ENCODE measurements around the gene FLCN.

FLCN gene

GRCh38 chr17:17235212-17236174 is 1.5 kb downstream of the FLCN start:
- H3K27me3 ChIP-seq: no peaks in the 10 kb centered on the region
- TF ChIP-seq, protein P1, sequence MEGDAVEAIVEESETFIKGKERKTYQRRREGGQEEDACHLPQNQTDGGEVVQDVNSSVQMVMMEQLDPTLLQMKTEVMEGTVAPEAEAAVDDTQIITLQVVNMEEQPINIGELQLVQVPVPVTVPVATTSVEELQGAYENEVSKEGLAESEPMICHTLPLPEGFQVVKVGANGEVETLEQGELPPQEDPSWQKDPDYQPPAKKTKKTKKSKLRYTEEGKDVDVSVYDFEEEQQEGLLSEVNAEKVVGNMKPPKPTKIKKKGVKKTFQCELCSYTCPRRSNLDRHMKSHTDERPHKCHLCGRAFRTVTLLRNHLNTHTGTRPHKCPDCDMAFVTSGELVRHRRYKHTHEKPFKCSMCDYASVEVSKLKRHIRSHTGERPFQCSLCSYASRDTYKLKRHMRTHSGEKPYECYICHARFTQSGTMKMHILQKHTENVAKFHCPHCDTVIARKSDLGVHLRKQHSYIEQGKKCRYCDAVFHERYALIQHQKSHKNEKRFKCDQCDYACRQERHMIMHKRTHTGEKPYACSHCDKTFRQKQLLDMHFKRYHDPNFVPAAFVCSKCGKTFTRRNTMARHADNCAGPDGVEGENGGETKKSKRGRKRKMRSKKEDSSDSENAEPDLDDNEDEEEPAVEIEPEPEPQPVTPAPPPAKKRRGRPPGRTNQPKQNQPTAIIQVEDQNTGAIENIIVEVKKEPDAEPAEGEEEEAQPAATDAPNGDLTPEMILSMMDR (IDR thresholded peaks at IDR 0.05): no peak

GRCh38 chr17:17232303-17232621 is 4.7 kb downstream of the FLCN start:
- no peaks in the 10 kb centered on the region for H3K9me3 ChIP-seq
- H3K27ac ChIP-seq: no peak overlapping the region
- H3K4me3 ChIP-seq (ENCODE audit: low read depth in 1 of 2, low read length in 1 of 2): no peak overlapping the region
- H3K36me3 ChIP-seq: peaks cover 53% of the 10 kb centered on the region
- TF ChIP-seq, protein P1 (IDR thresholded peaks at IDR 0.05): no peak
- H3K4me1 ChIP-seq (ENCODE audit: control insufficient read depth in 1 of 2, insufficient read depth in 1 of 2, low read depth in 1 of 2, low read length in 1 of 2): peaks cover 13 to 15% of the 10 kb centered on the region in 2 experiments
- no peaks in the 10 kb centered on the region for H3K27me3 ChIP-seq

More at GRCh38 chr17:17235212-17236174, 1.5 kb downstream of the FLCN start:
- Histone ChIP-seq H3K4me3 (ENCODE audit: low read depth in 1 of 2, low read length in 1 of 2) (peak overlapping the region; percentile 79 to 93), H3K36me3 (peaks cover 23% of the 10 kb centered on the region), H3K27ac (peak overlapping the region; percentile 91), H3K4me1 (ENCODE audit: control insufficient read depth in 1 of 2, insufficient read depth in 1 of 2, low read depth in 1 of 2, low read length in 1 of 2) (peaks cover 20 to 24% of the 10 kb centered on the region in 2 experiments), H3K9me3 (no peaks in the 10 kb centered on the region)

DNA sequence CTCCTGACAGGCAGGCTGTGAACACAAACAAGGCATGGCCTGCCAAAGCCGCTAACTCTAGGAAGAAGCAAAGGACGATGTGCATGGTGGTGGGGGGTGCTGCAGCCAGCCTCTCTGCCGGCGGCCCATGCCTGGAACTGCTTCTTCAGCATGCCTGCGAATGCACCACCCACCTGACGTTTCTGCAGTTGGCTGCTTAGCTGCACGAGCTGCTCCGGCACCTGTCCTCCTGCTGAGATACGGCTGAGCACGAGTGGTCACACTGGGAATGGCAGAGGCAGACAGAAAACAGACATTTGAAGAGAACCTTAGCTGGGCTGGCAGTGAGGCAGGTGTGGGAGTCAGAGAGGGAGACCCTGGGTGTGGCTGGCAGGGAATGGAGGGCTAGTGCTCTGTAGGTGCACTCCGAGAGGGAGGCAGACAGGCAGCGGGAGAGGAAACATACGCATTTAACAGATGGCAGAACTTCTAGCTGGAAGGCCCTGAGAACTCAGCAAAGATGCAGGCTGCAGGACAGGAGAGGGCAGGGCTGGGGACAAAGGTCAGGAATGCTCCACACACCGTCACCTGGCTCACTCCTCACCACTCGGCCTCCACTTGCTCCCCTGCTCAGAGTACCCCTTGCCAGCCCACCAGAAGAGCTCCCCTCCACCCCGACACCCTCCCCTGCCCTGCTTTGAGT is 5.2 kb downstream of the FLCN start:
- H3K4me3 ChIP-seq (ENCODE audit: low read depth in 1 of 2, low read length in 1 of 2): no peak overlapping the region
- H3K27ac ChIP-seq: no peak overlapping the region
- H3K27me3 ChIP-seq: no peaks in the 10 kb centered on the region
- TF ChIP-seq, protein P1 (IDR thresholded peaks at IDR 0.05): no peak
- H3K36me3 ChIP-seq: peaks cover 58% of the 10 kb centered on the region
- H3K4me1 ChIP-seq (ENCODE audit: control insufficient read depth in 1 of 2, insufficient read depth in 1 of 2, low read depth in 1 of 2, low read length in 1 of 2): peaks cover 13 to 15% of the 10 kb centered on the region in 2 experiments
- H3K9me3 ChIP-seq: no peaks in the 10 kb centered on the region

GRCh38 chr17:17229416-17230384 is 7.3 kb downstream of the FLCN start:
- Histone ChIP-seq H3K9me3 (no peaks in the 10 kb centered on the region), H3K4me1 (ENCODE audit: control insufficient read depth in 1 of 2, insufficient read depth in 1 of 2, low read depth in 1 of 2, low read length in 1 of 2) (no peaks in the 10 kb centered on the region), H3K36me3 (peaks cover 79% of the 10 kb centered on the region), H3K27me3 (no peaks in the 10 kb centered on the region), H3K4me3 (ENCODE audit: low read depth in 1 of 2, low read length in 1 of 2) (no peak overlapping the region), H3K27ac (no peak overlapping the region)
- TF ChIP-seq, protein P1 (IDR thresholded peaks at IDR 0.05): no peak
